Fibroblast of mammary gland (primary cell): Measurements from ENCODE around the gene B3GNT5.

Experiments used
- DNase-seq: peaks from one replicate; pipeline ENCODE4 v3.0.0-alpha.2; 2010; ENCODE audit warnings: low read depth
- H3K4me3 ChIP-seq: 2 replicates; pipeline ENCODE4 v1.5.1; 2011; ENCODE audit warnings: low read depth, mild to moderate bottlenecking, low read length, moderate library complexity; ENCODE audit not compliant: control insufficient read depth
- TF ChIP-seq, protein P1 (sequence below): conservative IDR thresholded peaks from 2 replicates; pipeline ENCODE4 v1.5.1; 2011; ENCODE audit warnings: low read depth, low read length, inconsistent platforms; ENCODE audit not compliant: control insufficient read depth, insufficient read depth

The B3GNT5 gene

DNA sequence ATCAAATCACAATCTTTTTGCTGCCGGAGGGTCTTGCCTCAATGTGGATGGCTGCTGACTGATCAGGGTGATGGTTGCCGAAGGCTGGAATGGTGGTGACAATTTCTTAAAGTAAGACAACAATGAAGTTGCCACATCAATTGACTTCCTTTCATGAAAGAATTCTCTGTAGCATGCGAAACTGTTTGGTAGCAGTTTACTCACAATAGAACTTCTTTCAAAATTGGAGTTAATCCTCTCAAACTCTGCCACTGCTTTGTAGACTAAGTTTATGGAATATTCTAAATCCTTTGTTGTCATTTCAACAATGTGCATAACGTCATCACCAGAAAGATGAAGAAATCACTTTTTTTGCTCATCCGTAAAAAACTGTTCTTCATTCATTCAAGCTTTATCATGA lies 65.8 kb downstream of the B3GNT5 start:
- no peak for DNase-seq
- H3K4me3 ChIP-seq = no peak overlapping the region
- TF ChIP-seq, protein P1, sequence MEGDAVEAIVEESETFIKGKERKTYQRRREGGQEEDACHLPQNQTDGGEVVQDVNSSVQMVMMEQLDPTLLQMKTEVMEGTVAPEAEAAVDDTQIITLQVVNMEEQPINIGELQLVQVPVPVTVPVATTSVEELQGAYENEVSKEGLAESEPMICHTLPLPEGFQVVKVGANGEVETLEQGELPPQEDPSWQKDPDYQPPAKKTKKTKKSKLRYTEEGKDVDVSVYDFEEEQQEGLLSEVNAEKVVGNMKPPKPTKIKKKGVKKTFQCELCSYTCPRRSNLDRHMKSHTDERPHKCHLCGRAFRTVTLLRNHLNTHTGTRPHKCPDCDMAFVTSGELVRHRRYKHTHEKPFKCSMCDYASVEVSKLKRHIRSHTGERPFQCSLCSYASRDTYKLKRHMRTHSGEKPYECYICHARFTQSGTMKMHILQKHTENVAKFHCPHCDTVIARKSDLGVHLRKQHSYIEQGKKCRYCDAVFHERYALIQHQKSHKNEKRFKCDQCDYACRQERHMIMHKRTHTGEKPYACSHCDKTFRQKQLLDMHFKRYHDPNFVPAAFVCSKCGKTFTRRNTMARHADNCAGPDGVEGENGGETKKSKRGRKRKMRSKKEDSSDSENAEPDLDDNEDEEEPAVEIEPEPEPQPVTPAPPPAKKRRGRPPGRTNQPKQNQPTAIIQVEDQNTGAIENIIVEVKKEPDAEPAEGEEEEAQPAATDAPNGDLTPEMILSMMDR = no peak

DNA sequence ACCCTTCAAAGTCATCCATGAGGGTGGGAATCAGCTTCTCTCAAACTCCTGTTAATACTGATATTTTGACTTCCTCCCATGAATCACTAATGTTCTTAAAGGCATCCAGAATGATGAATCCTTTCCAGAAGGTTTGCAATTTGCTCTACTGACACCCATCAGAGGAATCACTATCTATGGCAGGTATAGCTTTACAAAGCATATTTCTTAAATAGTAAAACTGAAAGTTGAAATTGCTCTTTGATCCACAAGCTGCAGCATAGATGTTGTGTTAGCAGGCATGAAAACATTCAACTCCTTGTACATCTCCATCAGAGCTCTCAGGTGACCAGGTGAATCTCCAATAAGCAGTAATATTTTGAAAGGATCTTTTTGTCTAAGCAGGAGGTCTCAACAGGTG lies 66.3 kb downstream of the B3GNT5 start:
- no peak overlapping the region for H3K4me3 ChIP-seq
- DNase-seq = no peak
- TF ChIP-seq, protein P1 = no peak
